Sigmoid colon (tissue), 4 donors: ENCODE data around the gene ARFIP1.

ENCODE experiments used
- EP300 ChIP-seq, 4 donors: sonication (generic); formaldehyde crosslinking; IDR thresholded peaks; one replicate each; pipeline ENCODE4 v1.6.1; 2017; ENCODE audit warnings: antibody characterized with exemption in 4 of 4
- POLR2A ChIP-seq, 2 donors: fragments of 450-650 bp; IDR thresholded peaks; one replicate each; pipeline ENCODE4 v1.6.1; 2016; ENCODE audit warnings: antibody characterized with exemption in 2 of 2, mild to moderate bottlenecking in 2 of 2, moderate library complexity in 2 of 2
- POLR2AphosphoS5 ChIP-seq, 4 donors: sonication (generic); formaldehyde crosslinking; IDR thresholded peaks; one replicate each; pipeline ENCODE4 v1.6.1; 2017; ENCODE audit warnings: antibody characterized with exemption in 4 of 4
- TF ChIP-seq, protein P1 (sequence below), 4 experiments: fragments of 450-650 bp in 3 of 4; fragments of 200-600 bp in 1 of 4; IDR thresholded peaks; one replicate each; pipeline ENCODE4 v1.5.1; 2016 to 2019; ENCODE audit warnings: antibody characterized with exemption in 4 of 4, mild to moderate bottlenecking in 3 of 4, moderate library complexity in 2 of 4

DNA sequence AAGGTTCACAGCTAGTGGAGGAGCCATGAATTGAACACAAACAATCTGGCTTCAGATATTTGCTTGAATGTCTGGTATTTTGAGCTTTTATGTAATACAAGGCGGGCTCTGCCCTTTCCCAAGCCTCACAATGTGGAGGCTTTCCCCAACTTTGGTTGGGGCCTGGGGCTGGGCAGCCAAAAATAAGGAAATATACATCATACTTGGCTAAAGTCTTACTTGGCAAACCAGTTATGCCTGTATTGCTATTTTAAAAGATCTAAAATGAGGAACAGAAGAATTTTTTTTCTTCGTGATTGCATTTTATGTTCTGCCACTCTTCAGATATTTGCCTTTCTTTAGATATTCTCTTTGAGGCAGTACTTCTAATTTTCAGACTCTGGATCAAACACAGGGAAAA lies 26.1 kb downstream of the ARFIP1 start:
- TF ChIP-seq, protein P1, sequence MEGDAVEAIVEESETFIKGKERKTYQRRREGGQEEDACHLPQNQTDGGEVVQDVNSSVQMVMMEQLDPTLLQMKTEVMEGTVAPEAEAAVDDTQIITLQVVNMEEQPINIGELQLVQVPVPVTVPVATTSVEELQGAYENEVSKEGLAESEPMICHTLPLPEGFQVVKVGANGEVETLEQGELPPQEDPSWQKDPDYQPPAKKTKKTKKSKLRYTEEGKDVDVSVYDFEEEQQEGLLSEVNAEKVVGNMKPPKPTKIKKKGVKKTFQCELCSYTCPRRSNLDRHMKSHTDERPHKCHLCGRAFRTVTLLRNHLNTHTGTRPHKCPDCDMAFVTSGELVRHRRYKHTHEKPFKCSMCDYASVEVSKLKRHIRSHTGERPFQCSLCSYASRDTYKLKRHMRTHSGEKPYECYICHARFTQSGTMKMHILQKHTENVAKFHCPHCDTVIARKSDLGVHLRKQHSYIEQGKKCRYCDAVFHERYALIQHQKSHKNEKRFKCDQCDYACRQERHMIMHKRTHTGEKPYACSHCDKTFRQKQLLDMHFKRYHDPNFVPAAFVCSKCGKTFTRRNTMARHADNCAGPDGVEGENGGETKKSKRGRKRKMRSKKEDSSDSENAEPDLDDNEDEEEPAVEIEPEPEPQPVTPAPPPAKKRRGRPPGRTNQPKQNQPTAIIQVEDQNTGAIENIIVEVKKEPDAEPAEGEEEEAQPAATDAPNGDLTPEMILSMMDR (IDR thresholded peaks at IDR 0.05) = no peak
- TF ChIP-seq POLR2AphosphoS5 (IDR thresholded peaks at IDR 0.05) (no peak), POLR2A (IDR thresholded peaks at IDR 0.05) (no peak), EP300 (IDR thresholded peaks at IDR 0.05) (no peak)
